NCI-H774 (cell line): ENCODE measurements around the gene KCNQ1.

Experiments used
- DNase-seq: peaks from one replicate; lab custom pipeline; 2025; lab: John Stamatoyannopoulos, UW

The KCNQ1 gene

DNA sequence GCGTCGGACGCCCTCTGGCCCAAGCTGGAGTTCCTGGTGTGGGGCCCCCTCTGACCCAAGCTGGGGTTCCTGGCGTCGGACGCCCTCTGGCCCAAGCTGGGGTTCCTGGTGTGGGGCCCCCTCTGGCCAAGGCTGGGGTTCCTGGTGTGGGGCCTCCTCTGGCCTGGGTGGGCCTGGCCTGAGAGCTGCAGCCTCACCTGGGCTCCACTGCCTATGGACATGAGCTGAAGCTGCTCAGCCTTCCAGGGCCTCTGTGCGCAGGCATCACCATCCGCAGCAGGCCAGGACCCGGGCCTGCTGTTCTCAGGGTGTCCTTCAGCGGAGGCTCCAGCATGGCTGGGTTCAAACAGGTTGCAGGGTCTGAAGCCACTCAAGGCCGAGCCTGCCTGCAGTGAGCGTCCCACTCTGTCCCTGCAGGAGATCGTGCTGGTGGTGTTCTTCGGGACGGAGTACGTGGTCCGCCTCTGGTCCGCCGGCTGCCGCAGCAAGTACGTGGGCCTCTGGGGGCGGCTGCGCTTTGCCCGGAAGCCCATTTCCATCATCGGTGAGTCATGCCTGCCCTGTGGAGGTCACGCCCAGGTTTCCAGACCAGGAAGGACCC is 125.5 kb downstream of the KCNQ1 start:
- no peak for DNase-seq

GRCh38 chr11:2570841-2571597 is 126.2 kb downstream of the KCNQ1 start:
- no peak for DNase-seq

DNA sequence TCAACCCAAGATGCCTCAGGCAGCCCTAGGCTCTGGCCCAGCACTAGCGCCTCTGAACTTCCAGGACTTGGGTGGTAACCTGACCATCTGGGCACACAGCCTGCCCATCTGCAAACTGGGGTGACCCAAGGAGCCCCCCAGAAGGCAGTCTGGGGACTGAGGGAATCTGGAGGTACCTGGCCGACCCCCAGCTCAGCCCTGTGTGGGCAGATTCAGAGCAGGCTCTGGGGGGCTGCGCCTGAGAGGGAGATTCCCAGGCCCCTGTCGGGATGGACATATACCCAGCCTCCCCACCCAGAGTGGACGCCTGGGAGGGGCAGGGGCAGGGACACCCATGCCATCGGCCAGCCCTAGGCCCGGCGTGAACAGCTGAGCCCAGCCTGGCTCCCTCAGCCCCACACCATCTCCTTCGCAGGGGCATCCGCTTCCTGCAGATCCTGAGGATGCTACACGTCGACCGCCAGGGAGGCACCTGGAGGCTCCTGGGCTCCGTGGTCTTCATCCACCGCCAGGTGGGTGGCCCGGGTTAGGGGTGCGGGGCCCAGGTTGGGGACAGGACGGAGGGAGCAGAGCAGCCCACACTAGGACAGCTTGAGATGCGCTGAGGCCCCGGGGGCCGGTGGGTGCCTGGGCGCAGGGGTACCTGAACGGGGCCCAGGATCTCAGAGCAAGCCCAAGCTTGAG is 126.9 kb downstream of the KCNQ1 start:
- DNase-seq = no peak

GRCh38 chr11:2572491-2573239 is 127.9 kb downstream of the KCNQ1 start:
- DNase-seq = no peak

DNA sequence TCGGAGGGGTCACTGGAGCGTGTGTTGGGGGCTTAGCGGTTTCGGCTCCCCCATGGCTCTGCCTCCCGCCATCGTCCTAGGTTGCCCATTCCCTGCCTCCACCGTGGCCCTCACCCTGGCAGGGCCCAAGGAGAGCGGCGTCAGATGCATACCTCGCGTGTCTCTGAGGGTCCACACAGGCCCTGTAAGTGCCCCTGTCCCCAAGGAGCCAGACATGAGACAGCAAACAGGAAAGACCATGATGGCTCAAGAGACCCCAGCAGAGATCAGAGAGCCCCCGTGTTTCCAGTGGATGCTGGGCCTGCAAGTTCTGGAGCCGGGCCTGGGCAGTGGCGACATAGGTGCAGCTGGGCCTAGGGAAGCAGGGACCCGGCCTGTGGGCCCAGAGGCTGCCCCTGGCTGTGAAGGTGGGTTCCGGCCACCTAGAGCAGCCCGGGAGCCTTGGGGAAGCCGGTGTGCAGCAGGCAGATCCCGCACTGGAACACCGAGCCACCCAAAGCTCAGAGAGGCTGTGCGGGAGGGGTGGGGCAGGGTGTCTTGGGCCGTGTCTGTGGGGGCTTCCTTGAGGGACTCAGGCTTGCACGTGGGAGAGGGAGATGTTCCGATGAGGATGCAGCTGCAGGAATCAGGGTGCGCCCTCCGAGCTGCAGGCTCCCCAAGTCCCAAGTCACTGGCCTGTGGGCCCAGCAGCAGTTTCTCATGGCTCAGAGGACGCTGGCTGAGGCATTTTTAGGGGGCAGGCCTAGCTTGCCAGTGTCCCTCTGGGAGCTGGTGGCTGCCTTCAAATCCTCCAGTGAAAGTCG is 128.6 kb downstream of the KCNQ1 start:
- no peak for DNase-seq

DNA sequence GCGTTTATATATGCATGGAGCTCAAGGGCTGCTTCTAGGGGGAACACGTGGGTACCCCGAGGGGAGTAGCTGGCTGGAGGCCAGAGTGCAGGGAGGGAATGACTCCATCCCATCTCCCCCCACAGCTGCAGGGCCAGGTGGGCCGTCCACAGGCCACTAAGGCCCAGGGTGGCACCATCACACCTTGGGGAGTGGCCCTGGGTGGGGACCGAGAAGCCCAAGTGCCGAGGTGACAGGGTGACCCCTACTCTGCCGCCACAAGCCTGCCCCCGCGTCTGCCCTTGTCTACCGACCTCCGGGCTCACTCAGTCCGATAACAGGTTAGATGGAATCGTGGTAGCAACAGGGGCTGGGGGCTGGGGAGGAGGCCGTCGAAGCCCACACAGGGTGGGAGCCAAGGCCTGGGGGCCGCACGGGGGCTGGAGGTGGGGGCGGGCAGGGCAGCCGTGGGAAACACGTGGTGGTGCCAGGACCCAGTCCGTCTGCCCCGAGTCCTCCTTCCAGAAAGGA is 129.3 kb downstream of the KCNQ1 start:
- no peak for DNase-seq

- no peak for DNase-seq
Observed at GRCh38 chr11:2574553-2575535, 130.0 kb downstream of the KCNQ1 start.

- DNase-seq = no peak
Observed at GRCh38 chr11:2575591-2576051, 130.8 kb downstream of the KCNQ1 start.

DNA sequence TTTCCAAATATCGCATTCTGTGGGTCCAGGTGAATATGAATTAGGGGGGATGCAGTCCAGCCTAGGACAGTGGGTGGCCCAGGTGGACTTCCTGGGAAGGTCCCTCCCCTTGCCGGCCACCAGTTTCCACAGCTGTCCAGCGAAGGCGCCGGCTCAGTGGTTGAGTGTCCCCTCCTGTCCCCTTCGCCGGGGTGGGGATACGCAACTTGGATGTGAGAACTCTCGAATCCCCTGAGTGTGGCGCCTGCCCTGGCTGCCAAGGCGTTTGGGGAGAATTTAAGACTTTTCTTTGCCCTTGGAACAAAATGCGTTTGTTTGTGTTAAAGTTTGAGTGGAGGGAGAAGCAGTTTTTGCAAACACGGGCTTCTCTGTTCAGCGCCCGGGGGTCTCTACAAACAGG is 131.3 kb downstream of the KCNQ1 start:
- DNase-seq = no peak

GRCh38 chr11:2576549-2576948 is 131.7 kb downstream of the KCNQ1 start:
- DNase-seq = no peak

GRCh38 chr11:2577031-2577990 is 132.5 kb downstream of the KCNQ1 start:
- no peak for DNase-seq

GRCh38 chr11:2577991-2578928 is 133.5 kb downstream of the KCNQ1 start:
- DNase-seq = no peak

DNA sequence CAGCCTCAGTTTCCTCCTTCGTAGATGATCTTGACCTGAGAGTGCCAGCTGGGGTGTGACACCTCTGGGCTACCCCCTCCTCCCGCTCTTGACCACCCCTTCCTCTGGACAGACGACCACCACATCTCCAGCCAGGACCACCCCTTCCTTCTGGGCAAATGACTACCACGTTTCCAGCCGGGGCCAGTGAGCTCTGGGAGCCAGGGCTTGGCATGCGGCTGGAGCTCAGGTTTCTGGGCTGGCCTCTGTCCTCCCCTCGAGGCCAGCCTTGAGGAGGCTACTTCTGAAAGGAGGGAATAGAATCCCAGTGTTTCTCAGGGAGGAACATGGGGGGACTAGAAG is 134.1 kb downstream of the KCNQ1 start:
- no peak for DNase-seq

- no peak for DNase-seq
Observed at GRCh38 chr11:2579315-2580060, 134.7 kb downstream of the KCNQ1 start.

- DNase-seq = no peak
Observed at GRCh38 chr11:2580061-2580421, 135.2 kb downstream of the KCNQ1 start.

DNA sequence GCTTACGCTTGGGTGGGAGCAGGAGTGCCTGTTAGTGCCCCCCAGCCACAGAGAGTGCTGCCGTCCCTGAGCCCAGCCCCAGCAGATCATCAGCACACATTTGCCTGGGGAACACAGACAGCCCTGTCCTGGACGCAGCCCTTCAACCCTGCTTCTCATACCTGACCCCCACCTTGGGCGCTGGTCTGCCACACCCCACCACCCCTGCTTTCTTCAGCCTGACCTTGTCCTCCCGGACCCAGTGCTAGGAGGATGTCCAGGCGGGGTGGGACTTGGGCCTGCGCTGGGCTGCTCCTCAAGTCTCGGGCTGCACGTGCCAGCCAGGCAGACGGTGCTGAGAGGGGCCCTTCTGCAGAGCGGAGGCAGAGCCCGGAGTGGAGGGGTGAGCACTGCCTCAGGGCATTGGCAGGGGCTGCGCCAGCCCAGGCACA is 135.8 kb downstream of the KCNQ1 start:
- no peak for DNase-seq
